Measurements from ENCODE around the gene PFDN2. TPM values are rescaled to one million over a fixed set of nuclear protein-coding genes. Genes with fewer than 3 reads are reported as not detected.

The PFDN2 gene
- total RNA-seq, 4 donors from 2014 or later = 26.2 to 40.8 (median 31.4) TPM

DNA sequence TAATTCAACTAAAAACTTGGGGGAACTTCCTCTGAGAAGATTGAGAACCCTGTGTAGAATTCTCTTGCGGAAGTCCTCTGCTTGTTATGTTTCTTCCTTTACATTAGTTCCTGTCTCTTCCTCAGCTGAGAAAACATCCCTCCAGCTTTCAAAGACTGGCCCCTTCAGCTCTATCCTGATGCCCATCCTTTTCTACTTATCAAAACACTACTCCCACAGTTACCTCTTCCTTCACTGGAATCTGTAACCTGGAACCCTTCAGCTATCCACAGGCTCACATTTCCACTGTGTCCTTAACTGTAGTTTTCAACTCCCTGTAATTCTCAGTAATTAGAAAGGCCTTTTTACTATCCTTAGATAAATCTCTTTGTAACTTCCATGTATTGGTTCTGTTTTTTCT is 20.6 kb upstream of the PFDN2 start:
- H3K27me3 ChIP-seq = no peaks in the 10 kb centered on the region
- TF ChIP-seq POLR2AphosphoS5 (IDR thresholded peaks at IDR 0.05) = no peak
- TF ChIP-seq EP300 (IDR thresholded peaks at IDR 0.05) = no peak
- TF ChIP-seq, protein P1, sequence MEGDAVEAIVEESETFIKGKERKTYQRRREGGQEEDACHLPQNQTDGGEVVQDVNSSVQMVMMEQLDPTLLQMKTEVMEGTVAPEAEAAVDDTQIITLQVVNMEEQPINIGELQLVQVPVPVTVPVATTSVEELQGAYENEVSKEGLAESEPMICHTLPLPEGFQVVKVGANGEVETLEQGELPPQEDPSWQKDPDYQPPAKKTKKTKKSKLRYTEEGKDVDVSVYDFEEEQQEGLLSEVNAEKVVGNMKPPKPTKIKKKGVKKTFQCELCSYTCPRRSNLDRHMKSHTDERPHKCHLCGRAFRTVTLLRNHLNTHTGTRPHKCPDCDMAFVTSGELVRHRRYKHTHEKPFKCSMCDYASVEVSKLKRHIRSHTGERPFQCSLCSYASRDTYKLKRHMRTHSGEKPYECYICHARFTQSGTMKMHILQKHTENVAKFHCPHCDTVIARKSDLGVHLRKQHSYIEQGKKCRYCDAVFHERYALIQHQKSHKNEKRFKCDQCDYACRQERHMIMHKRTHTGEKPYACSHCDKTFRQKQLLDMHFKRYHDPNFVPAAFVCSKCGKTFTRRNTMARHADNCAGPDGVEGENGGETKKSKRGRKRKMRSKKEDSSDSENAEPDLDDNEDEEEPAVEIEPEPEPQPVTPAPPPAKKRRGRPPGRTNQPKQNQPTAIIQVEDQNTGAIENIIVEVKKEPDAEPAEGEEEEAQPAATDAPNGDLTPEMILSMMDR (IDR thresholded peaks at IDR 0.05) = no peak
- no peak for TF ChIP-seq POLR2A (IDR thresholded peaks at IDR 0.05)
- peaks cover 5 to 25% (median 10%) of the 10 kb centered on the region in 3 donors for H3K4me1 ChIP-seq
- ATAC-seq = no peak
- 64 to 83% methylated on average over 1 of the region's 1 CpG for WGBS, 2 donors (ENCODE audit: low coverage in 1 of 2)
- H3K4me3 ChIP-seq = no peak overlapping the region
- H3K36me3 ChIP-seq = no peaks in the 10 kb centered on the region
- peak overlapping the region in 1 of 4 donors; percentile 0 for H3K27ac ChIP-seq
- no peaks in the 10 kb centered on the region for H3K9me3 ChIP-seq

DNA sequence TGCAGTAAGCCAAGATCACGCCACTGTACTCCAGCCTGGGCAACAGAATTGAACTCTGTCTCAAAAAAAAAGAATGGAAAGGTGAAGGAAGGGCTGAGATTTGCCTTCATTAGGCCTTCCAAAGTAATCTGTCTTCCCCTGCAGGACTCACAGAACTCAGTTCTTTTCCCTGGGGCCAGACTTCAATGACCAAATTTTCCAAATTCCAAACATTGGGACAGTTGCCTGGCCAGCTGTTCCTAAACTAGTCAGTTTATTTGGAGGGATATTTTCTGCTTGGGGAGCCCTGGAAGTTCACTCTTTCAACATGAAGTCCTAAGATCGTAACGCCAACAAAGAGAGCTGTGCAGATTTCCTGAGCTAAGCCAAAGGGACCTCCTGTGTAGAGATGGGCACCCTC is 20.0 kb upstream of the PFDN2 start:
- Histone ChIP-seq H3K27me3 (no peaks in the 10 kb centered on the region), H3K9me3 (no peaks in the 10 kb centered on the region), H3K27ac (peak overlapping the region in 1 of 4 donors; percentile 0), H3K36me3 (no peaks in the 10 kb centered on the region), H3K4me1 (peaks cover 5 to 28% (median 10%) of the 10 kb centered on the region in 3 donors), H3K4me3 (no peak overlapping the region)
- no peak for TF ChIP-seq EP300 (IDR thresholded peaks at IDR 0.05)
- no peak for TF ChIP-seq POLR2A (IDR thresholded peaks at IDR 0.05)
- TF ChIP-seq POLR2AphosphoS5 (IDR thresholded peaks at IDR 0.05) = no peak
- TF ChIP-seq, protein P1 (IDR thresholded peaks at IDR 0.05) = no peak
- no peak for ATAC-seq
- 69% methylated on average over 3 of the region's 3 CpGs; no CpG with 5 or more reads in 1 of the 2 donors for WGBS, 2 donors (ENCODE audit: low coverage in 1 of 2)

DNA sequence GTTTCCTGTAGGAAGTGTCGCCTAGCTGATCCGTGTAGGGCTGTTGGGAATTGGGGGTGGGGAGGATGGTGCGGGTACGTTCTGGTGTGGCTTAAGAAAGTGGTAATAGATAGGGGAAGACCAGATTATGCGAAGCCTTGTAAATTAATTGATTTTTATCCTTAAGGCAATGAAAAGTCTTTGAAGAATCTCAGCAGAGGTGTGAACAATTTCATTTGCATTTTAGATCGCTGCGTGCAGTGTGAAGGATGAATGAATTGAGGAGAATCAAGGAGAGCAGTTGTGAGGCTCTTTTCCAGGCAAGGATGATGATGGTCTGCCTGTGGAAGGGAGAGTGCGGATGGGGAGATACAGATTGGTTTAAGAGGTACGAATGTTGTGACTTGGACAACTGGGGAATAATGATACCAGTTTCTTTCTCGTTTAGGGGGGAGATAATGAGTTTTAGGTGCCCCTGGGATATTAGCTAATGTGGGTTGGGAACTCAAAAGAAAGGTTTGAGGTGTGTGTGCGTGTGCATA is 15.4 kb upstream of the PFDN2 start:
- H3K9me3 ChIP-seq = no peaks in the 10 kb centered on the region
- H3K4me1 ChIP-seq = peaks cover 5 to 56% (median 19%) of the 10 kb centered on the region in 3 donors
- peak overlapping the region; percentile 55 to 76 for H3K4me3 ChIP-seq
- H3K27me3 ChIP-seq = no peaks in the 10 kb centered on the region
- ATAC-seq = no peak
- TF ChIP-seq POLR2AphosphoS5 (IDR thresholded peaks at IDR 0.05) (no peak), POLR2A (IDR thresholded peaks at IDR 0.05) (no peak), EP300 (IDR thresholded peaks at IDR 0.05) (no peak)
- TF ChIP-seq, protein P1 (IDR thresholded peaks at IDR 0.05) = no peak
- peaks cover 0 to 17% of the 10 kb centered on the region in 2 donors for H3K36me3 ChIP-seq
- H3K27ac ChIP-seq = peak overlapping the region; percentile 76 to 98 (median 95)
- WGBS, 2 donors (ENCODE audit: low coverage in 1 of 2) = 3% methylated on average over 10 to 11 of the region's 11 CpGs

DNA sequence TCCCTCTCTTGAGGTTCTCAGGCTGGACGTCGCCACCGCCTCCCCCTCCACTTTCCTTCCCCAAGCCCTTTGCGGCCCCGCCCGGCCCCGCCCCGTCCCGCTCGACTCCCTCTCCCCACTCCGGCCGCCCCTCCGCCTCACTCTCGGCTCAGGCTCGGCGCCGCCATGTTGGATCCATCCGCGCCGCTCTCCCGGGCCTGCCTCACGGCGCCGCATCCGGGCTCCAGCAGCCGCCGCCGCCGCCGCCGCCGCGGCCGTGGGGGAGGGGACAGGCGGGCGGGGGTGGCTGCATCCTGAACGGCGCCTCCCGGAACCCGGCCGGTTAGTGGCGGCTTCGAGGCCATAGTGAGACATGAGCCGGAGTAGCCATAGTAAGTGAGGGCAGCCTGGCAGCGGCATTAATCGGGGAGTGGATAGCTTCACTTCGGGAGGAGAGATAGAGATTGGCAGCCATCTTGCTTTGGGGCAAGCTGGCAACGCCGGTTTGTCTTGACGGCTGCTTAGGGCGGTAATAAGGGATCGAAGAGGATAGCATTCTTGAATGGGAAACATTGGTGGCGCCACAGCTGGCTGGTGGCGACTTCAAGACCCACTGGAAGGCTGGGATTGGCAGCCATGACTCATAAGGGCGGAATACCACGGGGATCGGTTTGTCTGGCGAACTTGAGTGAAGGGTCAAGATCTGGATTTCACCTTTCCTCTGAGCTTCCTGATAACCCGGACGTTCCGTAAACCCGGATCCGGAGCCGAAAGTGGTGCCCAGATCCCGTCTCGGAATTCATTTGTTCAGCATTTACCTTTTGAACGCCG is 14.8 kb upstream of the PFDN2 start, which contains the start of gene DEDD:
TSS of gene DEDD (minus strand) at position 258 of the 810 bp plus-strand sequence. CDS start 8,205 bp downstream, outside the sequence.
- TF ChIP-seq POLR2AphosphoS5 (IDR thresholded peaks at IDR 0.05) (peak; percentile 58), EP300 (IDR thresholded peaks at IDR 0.05) (no peak), POLR2A (IDR thresholded peaks at IDR 0.05) (peak; percentile 51 to 65)
- TF ChIP-seq, protein P1 (IDR thresholded peaks at IDR 0.05) = peak in 2 of 4 experiments; percentile 15 to 18
- Histone ChIP-seq H3K4me1 (peaks cover 5 to 58% (median 24%) of the 10 kb centered on the region in 3 donors), H3K4me3 (peak within 1 kb of the TSS; percentile 55 to 76), H3K27me3 (no peaks in the 10 kb centered on the region), H3K27ac (peak within 1 kb of the TSS; percentile 76 to 98 (median 95)), H3K36me3 (peaks cover 0 to 23% of the 10 kb centered on the region in 2 donors), H3K9me3 (no peaks in the 10 kb centered on the region)
- WGBS, 2 donors (ENCODE audit: low coverage in 1 of 2) = 0% methylated on average over 6 to 14 of the region's 68 CpGs
- ATAC-seq = peak; percentile 97
